GM12891 (cell line): Measurements from ENCODE around the gene PSTPIP1.

Experiments
- PAX5 ChIP-seq: IDR thresholded peaks from 2 replicates; pipeline ENCODE4 v1.6.1; 2011; ENCODE audit warnings: low read length, moderate library complexity, mild to moderate bottlenecking; ENCODE audit not compliant: insufficient read depth, severe bottlenecking
- POLR2A ChIP-seq: IDR thresholded peaks from 2 replicates; pipeline ENCODE4 v1.6.1; 2011; ENCODE audit warnings: low read depth, low read length, control low read depth
- POLR2AphosphoS5 ChIP-seq: IDR thresholded peaks from 2 replicates; pipeline ENCODE4 v1.6.1; 2011; ENCODE audit warnings: low read depth, low read length, control low read depth
- POU2F2 ChIP-seq: IDR thresholded peaks from 2 replicates; pipeline ENCODE4 v1.6.1; 2011; ENCODE audit warnings: low read depth, mild to moderate bottlenecking, control low read depth, low read length, moderate library complexity
- SPI1 ChIP-seq: IDR thresholded peaks from 2 replicates; pipeline ENCODE4 v1.6.1; 2011; ENCODE audit warnings: low read depth, low read length, control low read depth
- TAF1 ChIP-seq: IDR thresholded peaks from 2 replicates; pipeline ENCODE4 v1.6.1; 2011; ENCODE audit warnings: low read depth, low read length, control low read depth

DNA sequence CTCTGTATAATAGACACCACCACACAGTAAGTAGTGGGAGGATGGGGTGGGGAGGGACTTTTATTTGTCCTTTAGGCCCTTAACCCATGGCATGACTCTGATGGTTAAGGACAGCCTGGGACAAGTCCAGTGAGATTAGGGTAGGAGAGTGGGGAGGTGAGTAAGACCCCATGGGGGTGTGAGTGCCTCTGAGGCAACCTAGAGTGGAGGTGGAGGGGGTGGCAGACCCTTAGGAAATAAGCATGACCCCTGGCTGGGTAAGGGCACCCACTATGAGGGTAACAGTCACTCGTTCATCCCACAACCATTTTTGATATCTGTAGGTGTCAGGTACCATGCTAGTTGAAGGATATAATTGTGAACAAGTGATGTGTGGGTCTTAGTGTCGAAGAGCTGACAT lies 21.0 kb upstream of the PSTPIP1 start:
- TF ChIP-seq POLR2AphosphoS5 (no peak), POLR2A (no peak), TAF1 (no peak), SPI1 (no peak), POU2F2 (no peak), PAX5 (no peak)
